GM18507 (cell line): ENCODE results near the gene YWHAQ.

Experiments used
- DNase-seq: peaks from one replicate; pipeline ENCODE4 v3.0.0; 2011; ENCODE audit warnings: low read depth; ENCODE audit not compliant: insufficient read length; ENCODE audit errors: extremely low spot score
- FAIRE-seq: peaks from 2 replicates; lab custom pipeline; 2011; peaks lifted over from hg19 to GRCh38; lab: Jason Lieb, UNC

The YWHAQ gene

GRCh38 chr2:9630736-9631552 lies at the start of gene YWHAQ:
YWHAQ (minus strand) TSS chr2:9630997; CDS start chr2:9630452, 545 bp downstream.
- FAIRE-seq (peak; percentile 97), DNase-seq (peak; percentile 99)

GRCh38 chr2:9680082-9680481 lies 49.3 kb upstream of the YWHAQ start:
- no peak for FAIRE-seq
- DNase-seq: no peak

DNA sequence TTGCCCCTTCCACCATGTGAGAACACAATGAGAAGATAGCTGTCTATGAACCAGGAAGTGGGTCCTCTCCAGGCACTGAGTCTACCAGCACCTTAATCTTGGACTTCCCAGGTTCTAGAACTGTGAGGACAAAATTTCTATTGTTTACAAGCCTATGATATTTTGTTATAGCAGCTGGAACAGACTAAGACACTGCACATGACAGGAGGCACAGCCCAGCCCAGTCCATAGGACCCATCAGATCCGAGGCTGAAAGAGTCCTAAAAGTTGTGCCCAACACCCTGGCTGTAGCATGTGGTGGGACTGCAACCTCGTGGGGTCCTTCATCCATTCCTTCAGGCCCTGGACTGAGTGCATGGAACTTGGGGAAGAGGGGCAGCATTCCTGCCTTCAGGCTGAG lies 48.4 kb upstream of the YWHAQ start:
- DNase-seq: no peak
- FAIRE-seq: no peak

- no peak for FAIRE-seq
These were observed 47.7 kb upstream of the YWHAQ start for GRCh38 chr2:9678544-9678943.

GRCh38 chr2:9675415-9676351 lies 44.9 kb upstream of the YWHAQ start:
- no peak for DNase-seq
- FAIRE-seq: no peak

More at GRCh38 chr2:9678544-9678943, 47.7 kb upstream of the YWHAQ start:
- no peak for DNase-seq

DNA sequence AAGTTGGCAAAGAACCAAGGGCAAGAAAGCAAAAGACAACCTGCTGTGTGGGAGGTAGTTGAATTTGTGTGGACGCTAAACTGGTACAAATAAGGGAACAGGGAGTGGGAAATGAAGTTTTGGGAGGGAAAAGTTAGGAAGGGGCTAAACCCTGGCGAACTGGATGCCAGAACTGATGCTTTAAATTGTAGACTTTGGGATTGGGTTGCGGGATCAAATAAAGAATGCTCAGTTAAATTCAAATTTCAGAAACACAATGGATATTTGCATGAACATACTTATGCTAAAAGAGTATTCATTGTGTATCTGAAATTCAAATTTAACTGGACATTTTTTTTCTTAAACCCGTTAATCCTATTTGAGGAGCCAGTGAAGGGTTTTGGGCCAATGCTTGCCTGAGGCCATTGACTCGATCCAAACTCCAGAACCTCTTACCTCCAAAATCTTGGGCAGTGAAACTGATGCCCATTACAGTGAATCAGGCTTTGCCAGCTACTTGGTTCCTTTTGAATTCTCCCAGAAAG lies 44.2 kb upstream of the YWHAQ start:
- no peak for FAIRE-seq
- no peak for DNase-seq

- no peak for FAIRE-seq
- no peak for DNase-seq
These were observed 43.2 kb upstream of the YWHAQ start for GRCh38 chr2:9673914-9674481.

GRCh38 chr2:9668687-9669345 lies 38.0 kb upstream of the YWHAQ start:
- DNase-seq (no peak), FAIRE-seq (no peak)

- FAIRE-seq (no peak), DNase-seq (no peak)
These were observed 37.0 kb upstream of the YWHAQ start for GRCh38 chr2:9667826-9668225.

DNA sequence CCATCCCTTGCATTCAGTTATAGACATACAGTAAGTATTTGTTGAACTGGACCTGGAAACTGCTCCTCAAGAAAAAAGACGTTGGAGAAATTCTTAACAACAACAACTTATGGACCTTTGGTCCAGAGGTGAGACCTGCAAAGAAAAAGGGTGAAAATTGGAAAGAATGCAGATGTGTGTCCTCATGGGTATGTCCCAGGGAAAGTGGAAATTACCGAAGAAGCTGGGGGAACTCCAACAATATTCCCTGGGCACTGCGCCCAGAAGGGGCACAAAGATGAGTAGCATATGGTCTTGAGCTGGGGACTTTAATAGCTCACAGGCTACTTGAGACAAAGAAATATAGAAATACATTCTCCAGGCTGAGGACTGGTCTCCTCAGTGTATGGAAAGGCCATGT lies 35.5 kb upstream of the YWHAQ start:
- no peak for DNase-seq
- no peak for FAIRE-seq

DNA sequence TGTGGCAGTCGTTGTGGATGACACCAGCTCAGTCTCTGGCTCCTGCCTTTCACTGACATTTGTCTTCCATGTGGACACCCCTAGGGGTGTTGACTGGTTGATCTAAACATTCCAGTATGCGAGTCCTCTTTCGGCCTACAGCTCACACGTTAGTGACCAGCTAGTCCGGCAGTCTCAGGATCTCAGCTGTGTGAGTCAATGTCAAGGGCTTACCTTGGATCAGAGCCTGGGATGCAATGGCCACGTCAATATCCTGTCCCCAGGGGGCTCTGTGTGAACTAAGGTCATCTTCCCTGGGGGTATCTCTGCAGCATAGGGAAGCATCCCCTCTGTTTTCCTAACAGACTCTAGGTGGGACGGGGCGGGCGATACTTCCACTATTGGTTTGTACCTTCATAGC lies 35.1 kb upstream of the YWHAQ start:
- FAIRE-seq (no peak), DNase-seq (no peak)

DNA sequence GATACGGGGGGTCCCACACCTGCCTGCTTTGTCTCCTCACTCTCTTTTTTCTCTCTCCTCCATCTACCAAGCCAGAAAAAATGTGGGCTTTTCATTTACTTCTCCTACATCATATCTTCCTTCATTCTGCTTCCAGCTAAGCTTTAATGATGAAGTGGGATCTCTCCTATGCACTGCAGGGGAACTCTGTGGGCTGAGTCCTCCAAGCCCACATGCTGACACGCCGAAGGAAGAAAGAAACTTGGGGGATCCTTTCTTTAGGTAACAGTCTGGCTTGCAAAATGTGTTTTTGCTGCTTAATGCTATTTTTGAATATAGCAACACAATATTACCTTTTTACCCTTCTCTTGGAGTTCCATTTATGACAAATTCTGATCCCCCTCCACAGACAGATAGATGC lies 33.6 kb upstream of the YWHAQ start:
- no peak for DNase-seq
- no peak for FAIRE-seq

- DNase-seq (no peak), FAIRE-seq (no peak)
These were observed 32.4 kb upstream of the YWHAQ start for GRCh38 chr2:9663008-9663879.

GRCh38 chr2:9661261-9661660 lies 30.5 kb upstream of the YWHAQ start:
- FAIRE-seq: no peak
- DNase-seq: no peak

DNA sequence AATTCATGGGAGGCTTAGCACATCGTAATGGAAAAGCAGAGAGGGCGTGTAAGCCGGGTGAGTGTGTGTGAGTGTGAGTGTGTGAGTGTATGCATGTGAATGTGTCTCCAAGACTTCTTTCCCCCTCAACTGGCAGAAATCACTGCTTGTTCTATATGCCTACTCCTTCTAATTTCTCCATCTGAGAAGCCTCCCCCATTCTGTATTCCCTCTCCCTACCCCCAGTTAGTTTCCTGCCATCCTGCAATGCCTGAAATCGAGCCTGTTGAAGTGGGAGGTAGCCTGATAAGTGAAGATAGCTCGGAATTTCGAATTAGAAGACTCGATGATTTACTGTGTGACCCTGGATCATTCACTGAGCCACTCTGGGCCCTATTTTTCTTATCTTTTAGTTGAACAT lies 30.0 kb upstream of the YWHAQ start:
- DNase-seq: no peak
- FAIRE-seq: no peak

GRCh38 chr2:9660154-9660553 lies 29.4 kb upstream of the YWHAQ start:
- no peak for DNase-seq
- no peak for FAIRE-seq

DNA sequence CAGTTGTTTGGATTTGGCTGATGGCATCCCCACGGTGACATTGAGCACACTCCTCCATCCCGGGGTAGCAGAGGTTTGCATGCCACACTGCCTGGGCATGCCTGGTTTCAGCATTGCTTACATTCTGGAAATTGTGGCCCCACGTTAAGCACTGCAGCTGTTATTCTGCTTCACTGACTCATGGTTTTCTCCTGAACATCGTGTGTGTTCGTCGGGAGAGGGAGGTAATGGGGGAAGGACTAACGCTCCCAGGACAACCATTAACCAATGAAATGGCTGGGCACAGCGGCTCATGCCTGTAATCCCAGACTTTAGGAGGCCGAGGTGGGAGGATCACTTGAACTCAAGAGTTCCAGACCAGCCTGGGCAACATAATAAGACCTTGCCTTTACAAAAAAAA lies 28.2 kb upstream of the YWHAQ start:
- FAIRE-seq: no peak
- no peak for DNase-seq

DNA sequence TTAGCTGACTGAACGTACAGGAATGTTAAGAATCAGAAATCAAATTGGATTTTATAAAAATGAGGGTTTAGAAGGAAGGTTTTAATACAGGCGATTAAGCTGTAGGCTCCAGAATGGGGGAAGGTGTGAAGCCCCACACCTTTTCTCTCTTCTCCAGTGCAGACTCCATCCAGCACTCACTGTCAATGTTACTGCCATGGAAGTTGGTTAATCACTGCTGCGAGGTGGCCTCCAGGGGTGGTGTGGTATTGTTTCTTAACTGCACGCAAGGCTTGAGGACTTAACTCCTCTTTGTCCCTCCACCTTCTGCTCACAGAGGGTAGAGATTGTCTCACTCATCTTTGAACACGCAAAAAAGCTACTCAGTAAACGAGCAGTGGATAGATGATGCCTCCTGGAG lies 26.9 kb upstream of the YWHAQ start:
- FAIRE-seq: no peak

GRCh38 chr2:9657083-9657482 lies 26.3 kb upstream of the YWHAQ start:
- DNase-seq (no peak), FAIRE-seq (no peak)

More for the DNA sequence above, 26.9 kb upstream of the YWHAQ start:
- DNase-seq: no peak
